ENCODE measurements around the gene AJM1.
"Not testable (repeated sequence)": the region's sequence is repeated elsewhere in the genome, so short reads cannot be mapped to it uniquely, and the experiment has no call there.

AJM1 gene

GRCh38 chr9:136881691-136882108 is 39.4 kb downstream of the AJM1 start:
- DNase-seq: peak; percentile 35

GRCh38 chr9:136882109-136882946 is 40.0 kb downstream of the AJM1 start:
- peak; percentile 90 for DNase-seq

DNA sequence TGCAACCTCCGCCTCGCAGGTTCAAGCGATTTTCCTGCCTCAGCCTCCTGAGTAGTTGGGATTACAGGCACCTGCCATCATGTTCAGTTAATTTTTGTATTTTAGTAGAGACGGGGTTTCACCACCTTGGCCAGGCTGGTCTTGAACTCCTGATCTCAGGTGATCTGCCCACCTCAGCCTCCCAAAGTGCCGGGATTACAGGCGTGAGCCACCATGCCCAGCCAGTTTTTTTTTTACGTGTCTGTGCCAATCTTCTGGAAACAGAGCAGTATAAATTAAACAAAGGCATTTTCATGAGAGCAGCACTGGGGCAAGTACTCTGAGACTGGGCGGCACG is 40.6 kb downstream of the AJM1 start:
- not testable (repeated sequence) for DNase-seq

- not testable (repeated sequence) for DNase-seq
Measured at GRCh38 chr9:136883670-136884069, 41.4 kb downstream of the AJM1 start.

- DNase-seq: peak; percentile 99
Measured at GRCh38 chr9:136885950-136886578, 43.8 kb downstream of the AJM1 start, which contains the start of gene TRAF2. TRAF2 (plus strand) TSS chr9:136886516; CDS start chr9:136898741, 12,225 bp downstream.

- peak; percentile 37 for DNase-seq
Measured at GRCh38 chr9:136886610-136887597, 44.6 kb downstream of the AJM1 start.

DNA sequence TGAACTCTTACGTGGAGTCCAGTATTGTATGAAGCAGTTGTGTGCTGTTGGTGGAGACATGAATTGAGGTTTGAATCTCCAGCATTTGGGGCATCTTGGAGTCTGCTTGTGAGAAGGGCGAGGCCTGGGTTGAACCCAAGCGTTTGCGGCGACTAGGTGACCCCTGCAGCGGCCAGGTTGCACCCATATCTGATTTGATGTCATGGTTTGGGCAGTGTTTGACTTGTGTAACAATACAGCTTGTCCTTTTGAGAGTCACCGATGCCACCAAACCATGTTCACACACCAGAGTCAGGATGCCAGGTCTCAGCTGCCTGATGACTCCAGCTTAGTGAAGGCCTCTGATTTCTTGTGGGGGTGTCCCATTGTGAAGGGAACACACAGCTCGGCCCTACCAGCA is 46.2 kb downstream of the AJM1 start:
- no peak for DNase-seq

DNA sequence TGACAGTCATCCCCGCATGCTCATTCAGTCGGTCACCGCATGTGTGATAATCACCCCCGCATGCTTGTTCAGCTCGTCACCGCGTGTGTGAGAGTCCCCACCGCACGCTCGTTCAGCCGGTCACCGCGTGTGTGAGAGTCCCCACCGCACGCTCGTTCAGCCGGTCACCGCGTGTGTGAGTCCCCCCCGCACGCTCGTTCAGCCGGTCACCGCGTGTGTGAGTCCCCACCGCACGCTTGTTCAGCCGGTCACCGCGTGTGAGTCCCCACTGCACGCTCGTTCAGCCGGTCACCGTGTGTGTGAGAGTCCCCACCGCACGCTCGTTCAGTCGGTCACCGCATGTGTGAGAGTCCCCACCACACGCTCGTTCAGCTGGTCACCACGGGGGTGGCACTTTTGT is 47.6 kb downstream of the AJM1 start:
- DNase-seq: no peak

DNA sequence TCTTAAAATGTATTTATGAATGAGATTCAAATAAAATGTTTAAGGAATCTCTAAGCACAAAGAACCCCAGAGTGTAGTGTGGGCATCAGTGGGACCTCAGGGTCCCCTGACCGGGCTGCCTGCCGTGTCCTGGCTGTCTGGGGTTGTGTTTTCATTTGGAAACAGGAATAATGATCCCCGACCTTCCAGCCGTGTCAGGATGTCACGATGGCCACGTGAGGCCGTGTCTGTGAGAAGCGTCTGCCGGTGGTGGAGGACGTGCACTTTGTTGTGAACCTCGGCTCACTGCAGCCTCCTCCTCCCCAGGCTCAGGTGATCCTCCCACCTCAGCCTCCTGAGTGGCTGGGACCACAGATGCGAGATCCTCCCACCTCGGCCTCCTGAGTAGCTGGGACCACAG is 48.4 kb downstream of the AJM1 start:
- no peak for DNase-seq
